HepG2 (cell line): ENCODE data around the gene DNM3. TPM values are rescaled to one million over a fixed set of nuclear protein-coding genes. Genes with fewer than 3 reads are reported as not detected.

Experiments
- ATAC-seq: fragments of 200-7000 bp; cut with Tn5 transposase; 3 replicates; pipeline ENCODE4 v1.9.1; 2020; ENCODE audit warnings: mild to moderate bottlenecking, moderate library complexity
- BruUV-seq: library from RNA; stranded (reverse); fragments of 400-500 nt; replicated peaks from 2 replicates; lab custom pipeline; 2021; lab: Mats Ljungman, UMichigan
- CTCF ChIA-PET: fragments of 300-600 bp; formaldehyde crosslinking; extraction: SDS; loops from one replicate; lab custom pipeline; 2021; ENCODE audit warnings: low total read pairs, inconsistent platforms, low intra/inter-chr PET ratio; lab: Yijun Ruan, JAX
- POLR2A ChIA-PET: fragments of 350-600 bp; sonication (Branson Sonifier 250); formaldehyde crosslinking; loops from one replicate; lab custom pipeline; 2020; ENCODE audit warnings: antibody characterized with exemption, inconsistent platforms; lab: Yijun Ruan, JAX
- DNase-seq: peaks from one replicate; pipeline ENCODE4 v3.0.0-alpha.2; 2015; ENCODE audit warnings: low spot score
- FAIRE-seq: peaks from 3 replicates; lab custom pipeline; 2011; peaks lifted over from hg19 to GRCh38; lab: Jason Lieb, UNC
- H2AFZ ChIP-seq: one replicate; pipeline ENCODE4 v1.6.1; 2011; ENCODE audit warnings: low read length, inconsistent platforms
- H3K27ac ChIP-seq: fragments of 300-600 bp; 3 replicates; pipeline ENCODE4 v1.8.0; 2011; ENCODE audit warnings: mixed run types, mild to moderate bottlenecking, mixed read lengths, low read length, inconsistent platforms; ENCODE audit not compliant: insufficient read depth; ENCODE audit errors: extremely low read length
- H3K27me3 ChIP-seq, 2 experiments: fragments of 200-600 bp in 1 of 2; 2 replicates in 1 of 2; 3 replicates in 1 of 2; pipeline versions ENCODE4 v1.6.0 to v1.8.0; 2011; ENCODE audit warnings: low read length in 2 of 2, mild to moderate bottlenecking in 2 of 2, moderate library complexity in 2 of 2, inconsistent platforms in 1 of 2; ENCODE audit not compliant: insufficient read depth in 2 of 2, control insufficient read depth in 1 of 2
- H3K36me3 ChIP-seq, 2 experiments: fragments of 200-600 bp in 1 of 2; replicated peaks in 1 of 2; 2 replicates in 1 of 2; 3 replicates in 1 of 2; pipeline versions ENCODE4 v1.5.1 to v1.8.0; 2011; ENCODE audit warnings: low read length in 2 of 2, inconsistent platforms in 1 of 2; ENCODE audit not compliant: insufficient read depth in 2 of 2, control insufficient read depth in 1 of 2
- H3K4me1 ChIP-seq: 2 replicates; pipeline ENCODE4 v1.5.1; 2012; ENCODE audit warnings: low read length, inconsistent platforms; ENCODE audit not compliant: insufficient read depth
- H3K4me2 ChIP-seq: 2 replicates; pipeline ENCODE4 v1.6.0; 2011; ENCODE audit warnings: low read depth, low read length, inconsistent platforms
- H3K4me3 ChIP-seq, 3 experiments: fragments of 200-600 bp in 1 of 3; sonication (generic), shearing (Covaris generic) in 1 of 3; replicated peaks in 1 of 3; 2 replicates each; pipeline ENCODE4 v1.5.1; 2011 to 2016; ENCODE audit warnings: low read length in 3 of 3, inconsistent platforms in 2 of 3, low read depth in 2 of 3, mild to moderate bottlenecking in 2 of 3, control low read depth in 1 of 3, mixed read lengths in 1 of 3; ENCODE audit not compliant: insufficient read depth in 1 of 3
- H3K79me2 ChIP-seq: one replicate; pipeline ENCODE4 v1.6.1; 2011; ENCODE audit warnings: low read length, inconsistent platforms; ENCODE audit not compliant: insufficient read depth
- H3K9ac ChIP-seq: 2 replicates; pipeline ENCODE4 v1.6.0; 2011; ENCODE audit warnings: mild to moderate bottlenecking, low read depth, low read length, inconsistent platforms; ENCODE audit not compliant: insufficient read depth
- H3K9me3 ChIP-seq: 2 replicates; pipeline ENCODE4 v1.5.1; 2012; ENCODE audit warnings: mild to moderate bottlenecking, low read length
- H4K20me1 ChIP-seq: 2 replicates; pipeline ENCODE4 v1.6.0; 2011; ENCODE audit warnings: inconsistent platforms, mild to moderate bottlenecking, low read length, moderate library complexity; ENCODE audit not compliant: insufficient read depth
- ARNTL ChIP-seq: sonication (generic); formaldehyde crosslinking; IDR thresholded peaks from 2 replicates; pipeline ENCODE4 v1.4.0; 2020; ENCODE audit warnings: mild to moderate bottlenecking, missing genetic modification reagents
- HNF4G ChIP-seq, 2 experiments: sonication (generic) in 1 of 2; formaldehyde crosslinking in 1 of 2; IDR thresholded peaks; 2 replicates each; pipeline versions ENCODE4 v1.4.0 to v1.6.1; 2011 to 2020; ENCODE audit warnings: borderline replicate concordance in 2 of 2, low read depth in 2 of 2, mild to moderate bottlenecking in 2 of 2, low read length in 1 of 2, missing genetic modification reagents in 1 of 2, moderate library complexity in 1 of 2
- KDM4B ChIP-seq: sonication (generic); formaldehyde crosslinking; IDR thresholded peaks from 2 replicates; pipeline ENCODE4 v1.4.0; 2020; ENCODE audit warnings: missing genetic modification reagents
- KLF12 ChIP-seq: sonication (generic); formaldehyde crosslinking; IDR thresholded peaks from 2 replicates; pipeline ENCODE4 v1.4.0; 2020; ENCODE audit warnings: missing genetic modification reagents, borderline replicate concordance
- NFKB2 ChIP-seq: sonication (generic); formaldehyde crosslinking; IDR thresholded peaks from 2 replicates; pipeline ENCODE4 v1.4.0; 2020; ENCODE audit warnings: missing genetic modification reagents, borderline replicate concordance
- PAF1 ChIP-seq: IDR thresholded peaks from 2 replicates; pipeline ENCODE4 v1.6.1; 2016; ENCODE audit warnings: missing genetic modification reagents, missing compliant biosample characterization
- PAX8 ChIP-seq: sonication (generic); formaldehyde crosslinking; IDR thresholded peaks from 2 replicates; pipeline ENCODE4 v1.8.0; 2022; ENCODE audit warnings: mild to moderate bottlenecking, missing genetic modification reagents, borderline replicate concordance
- PTBP1 ChIP-seq: fragments of 200-400 bp; formaldehyde crosslinking; IDR thresholded peaks from 2 replicates; pipeline ENCODE4 v1.6.1; 2018; ENCODE audit warnings: low read length, low read depth; ENCODE audit not compliant: poor library complexity, severe bottlenecking
- ZNF484 ChIP-seq: sonication (generic); formaldehyde crosslinking; IDR thresholded peaks from 2 replicates; pipeline ENCODE4 v1.5.1; 2020; ENCODE audit warnings: mild to moderate bottlenecking, low read depth, missing genetic modification reagents, borderline replicate concordance
- ZNF850 ChIP-seq: sonication (generic); formaldehyde crosslinking; conservative IDR thresholded peaks from 2 replicates; pipeline ENCODE4 v1.9.0; 2021; ENCODE audit warnings: mild to moderate bottlenecking, missing genetic modification reagents
- WGBS: methylation state at CpG from one replicate; pipeline ENCODE4 v1.1.6; 2017; ENCODE audit warnings: low lambda C conversion rate; 5-methylcytosine and 5-hydroxymethylcytosine counted together
- in situ Hi-C: cut with HindIII; loops from 2 replicates; pipeline ENCODE4 v1.10.0; 2017; ENCODE audit warnings: low pct_unique_long_range_greater_than_20kb; ENCODE audit not compliant: extremely low pct_ligation_motif_present
- intact Hi-C: fragments of 100-400 bp; cut with micrococcal nuclease; formaldehyde crosslinking; loops from one replicate; pipeline ENCODE4 v1.10.0; 2022; ENCODE audit not compliant: unreplicated experiment
- polyA plus RNA-seq, 8 experiments: library from polyadenylated mRNA; depleted of rRNA in 3 of 8; stranded (reverse) in 7 of 8; unstranded in 1 of 8; fragments of >200 nt; fragmentation: Illumina TruSeq in 4 of 8; extraction: Trizol in 4 of 8; gene quantifications; 2 replicates each; pipeline versions ENCODE4 v1.2.1 to v1.2.3, GENCODE V29; 2011 to 2016; ENCODE audit warnings: low read depth in 4 of 8, missing spikeins in 1 of 8, mixed read lengths in 1 of 8; ENCODE audit not compliant: insufficient read depth in 1 of 8
- total RNA-seq, 5 experiments: library from RNA; depleted of rRNA; stranded (reverse); fragments of >200 nt; fragmentation: Illumina TruSeq; extraction: Trizol; gene quantifications; 2 replicates each; pipeline ENCODE4 v1.2.3, GENCODE V29; 2016; ENCODE audit warnings: low read depth in 1 of 5
- TF ChIP-seq, protein P1 (sequence below): sonication (generic); formaldehyde crosslinking; IDR thresholded peaks from 2 replicates; pipeline ENCODE4 v1.4.0; 2020; ENCODE audit warnings: missing genetic modification reagents, mild to moderate bottlenecking, borderline replicate concordance
- TF ChIP-seq, protein P2 (sequence below): sonication (generic); formaldehyde crosslinking; IDR thresholded peaks from 2 replicates; pipeline ENCODE4 v1.5.0; 2020; ENCODE audit warnings: mild to moderate bottlenecking, missing genetic modification reagents, moderate library complexity
- TF ChIP-seq, protein P3 (sequence below): sonication (generic); formaldehyde crosslinking; IDR thresholded peaks from 2 replicates; pipeline ENCODE4 v1.5.0; 2020; ENCODE audit warnings: missing genetic modification reagents
- TF ChIP-seq, protein P4 (sequence below): sonication (generic); formaldehyde crosslinking; IDR thresholded peaks from 2 replicates; pipeline ENCODE4 v1.5.0; 2020; ENCODE audit warnings: missing genetic modification reagents

DNM3 gene
- total and polyA plus RNA-seq, 2 of the 13 experiments (the other 11 are each of a cell fraction or from before 2014, with no cell fraction given): 0.05 TPM; not detected in 1

DNA sequence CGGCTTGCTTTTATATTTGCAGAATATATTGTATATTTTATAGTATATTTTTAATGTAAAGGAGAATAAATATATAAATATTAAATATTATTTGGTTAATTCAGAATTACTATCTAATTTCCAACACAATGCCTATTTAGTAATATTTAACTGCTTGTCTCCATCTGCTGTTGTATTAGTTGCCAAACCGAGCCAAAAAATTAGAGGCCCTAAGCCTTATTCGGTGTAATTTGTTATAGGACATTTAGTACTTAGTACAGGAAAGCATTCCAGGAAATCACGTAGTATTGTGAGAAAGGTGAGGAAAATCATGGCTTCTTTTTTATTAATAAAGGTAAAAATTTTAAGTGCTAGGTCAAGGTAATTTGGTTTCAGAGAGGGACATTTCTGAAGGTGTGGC is 93.8 kb downstream of the DNM3 start (continued):
- TF ChIP-seq, protein P1, sequence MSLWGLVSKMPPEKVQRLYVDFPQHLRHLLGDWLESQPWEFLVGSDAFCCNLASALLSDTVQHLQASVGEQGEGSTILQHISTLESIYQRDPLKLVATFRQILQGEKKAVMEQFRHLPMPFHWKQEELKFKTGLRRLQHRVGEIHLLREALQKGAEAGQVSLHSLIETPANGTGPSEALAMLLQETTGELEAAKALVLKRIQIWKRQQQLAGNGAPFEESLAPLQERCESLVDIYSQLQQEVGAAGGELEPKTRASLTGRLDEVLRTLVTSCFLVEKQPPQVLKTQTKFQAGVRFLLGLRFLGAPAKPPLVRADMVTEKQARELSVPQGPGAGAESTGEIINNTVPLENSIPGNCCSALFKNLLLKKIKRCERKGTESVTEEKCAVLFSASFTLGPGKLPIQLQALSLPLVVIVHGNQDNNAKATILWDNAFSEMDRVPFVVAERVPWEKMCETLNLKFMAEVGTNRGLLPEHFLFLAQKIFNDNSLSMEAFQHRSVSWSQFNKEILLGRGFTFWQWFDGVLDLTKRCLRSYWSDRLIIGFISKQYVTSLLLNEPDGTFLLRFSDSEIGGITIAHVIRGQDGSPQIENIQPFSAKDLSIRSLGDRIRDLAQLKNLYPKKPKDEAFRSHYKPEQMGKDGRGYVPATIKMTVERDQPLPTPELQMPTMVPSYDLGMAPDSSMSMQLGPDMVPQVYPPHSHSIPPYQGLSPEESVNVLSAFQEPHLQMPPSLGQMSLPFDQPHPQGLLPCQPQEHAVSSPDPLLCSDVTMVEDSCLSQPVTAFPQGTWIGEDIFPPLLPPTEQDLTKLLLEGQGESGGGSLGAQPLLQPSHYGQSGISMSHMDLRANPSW (CRISPR knock-in tag): no peak

DNA sequence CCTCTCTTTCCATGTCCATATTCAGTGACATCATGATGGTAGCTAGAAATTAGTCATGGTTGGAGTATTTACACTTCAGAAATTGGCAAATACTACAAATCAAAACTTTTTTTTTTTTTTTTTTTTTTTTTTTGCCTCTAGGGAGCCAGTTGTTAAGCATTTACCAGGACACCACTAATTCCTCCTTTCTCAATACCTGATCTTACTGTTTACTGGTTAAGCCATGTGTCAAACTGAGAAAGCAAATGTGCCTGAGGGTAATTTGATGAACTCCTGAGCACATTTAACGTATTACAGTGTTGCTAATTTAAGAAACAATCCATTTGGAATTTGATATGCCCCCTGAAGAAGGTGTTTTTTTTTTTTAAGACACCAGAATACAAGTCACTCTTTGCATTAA is 94.4 kb downstream of the DNM3 start:
- DNase-seq (no peak), FAIRE-seq (no peak), ATAC-seq (no peak)
- intact Hi-C loops: no loop called here
- no peak overlapping the region for H3K9ac ChIP-seq
- TF ChIP-seq ZNF850 (no peak), ZNF484 (no peak), HNF4G (IDR thresholded peaks at IDR 0.05; ENCODE audit: borderline replicate concordance, low read depth, low read length) (no peak), HNF4G (CRISPR knock-in tag; IDR thresholded peaks at IDR 0.05; ENCODE audit: borderline replicate concordance, low read depth) (no peak), ARNTL (CRISPR knock-in tag) (no peak), KLF12 (CRISPR knock-in tag) (no peak), PTBP1 (no peak), PAX8 (CRISPR knock-in tag) (no peak), KDM4B (CRISPR knock-in tag) (no peak), NFKB2 (CRISPR knock-in tag) (no peak), PAF1 (CRISPR knock-in tag) (no peak)
- TF ChIP-seq, protein P2, sequence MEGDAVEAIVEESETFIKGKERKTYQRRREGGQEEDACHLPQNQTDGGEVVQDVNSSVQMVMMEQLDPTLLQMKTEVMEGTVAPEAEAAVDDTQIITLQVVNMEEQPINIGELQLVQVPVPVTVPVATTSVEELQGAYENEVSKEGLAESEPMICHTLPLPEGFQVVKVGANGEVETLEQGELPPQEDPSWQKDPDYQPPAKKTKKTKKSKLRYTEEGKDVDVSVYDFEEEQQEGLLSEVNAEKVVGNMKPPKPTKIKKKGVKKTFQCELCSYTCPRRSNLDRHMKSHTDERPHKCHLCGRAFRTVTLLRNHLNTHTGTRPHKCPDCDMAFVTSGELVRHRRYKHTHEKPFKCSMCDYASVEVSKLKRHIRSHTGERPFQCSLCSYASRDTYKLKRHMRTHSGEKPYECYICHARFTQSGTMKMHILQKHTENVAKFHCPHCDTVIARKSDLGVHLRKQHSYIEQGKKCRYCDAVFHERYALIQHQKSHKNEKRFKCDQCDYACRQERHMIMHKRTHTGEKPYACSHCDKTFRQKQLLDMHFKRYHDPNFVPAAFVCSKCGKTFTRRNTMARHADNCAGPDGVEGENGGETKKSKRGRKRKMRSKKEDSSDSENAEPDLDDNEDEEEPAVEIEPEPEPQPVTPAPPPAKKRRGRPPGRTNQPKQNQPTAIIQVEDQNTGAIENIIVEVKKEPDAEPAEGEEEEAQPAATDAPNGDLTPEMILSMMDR: no peak
- TF ChIP-seq, protein P3, sequence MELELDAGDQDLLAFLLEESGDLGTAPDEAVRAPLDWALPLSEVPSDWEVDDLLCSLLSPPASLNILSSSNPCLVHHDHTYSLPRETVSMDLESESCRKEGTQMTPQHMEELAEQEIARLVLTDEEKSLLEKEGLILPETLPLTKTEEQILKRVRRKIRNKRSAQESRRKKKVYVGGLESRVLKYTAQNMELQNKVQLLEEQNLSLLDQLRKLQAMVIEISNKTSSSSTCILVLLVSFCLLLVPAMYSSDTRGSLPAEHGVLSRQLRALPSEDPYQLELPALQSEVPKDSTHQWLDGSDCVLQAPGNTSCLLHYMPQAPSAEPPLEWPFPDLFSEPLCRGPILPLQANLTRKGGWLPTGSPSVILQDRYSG (CRISPR knock-in tag): no peak
- TF ChIP-seq, protein P4, sequence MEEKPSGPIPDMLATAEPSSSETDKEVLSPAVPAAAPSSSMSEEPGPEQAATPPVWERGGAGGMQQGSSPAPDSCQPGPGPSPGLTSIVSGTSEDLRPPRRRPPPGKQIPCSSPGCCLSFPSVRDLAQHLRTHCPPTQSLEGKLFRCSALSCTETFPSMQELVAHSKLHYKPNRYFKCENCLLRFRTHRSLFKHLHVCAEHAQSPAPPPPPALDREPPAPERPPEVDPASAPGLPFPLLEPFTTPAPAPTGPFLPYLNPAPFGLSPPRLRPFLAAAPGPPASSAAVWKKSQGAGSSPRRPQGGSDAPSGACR (CRISPR knock-in tag): no peak
- no peaks in the 10 kb centered on the region for H3K36me3 ChIP-seq
- no peaks in the 10 kb centered on the region; a peak in 1 of 5 replicates for H3K27me3 ChIP-seq
- H3K27ac ChIP-seq: no peak overlapping the region
- 0% methylated on average over 1 of the region's 1 CpG for WGBS
- BruUV-seq: no TSS peak
- ChIA-PET CTCF (no interaction called here), POLR2A (no interaction called here)
- H3K9me3 ChIP-seq: no peaks in the 10 kb centered on the region
- no peaks in the 10 kb centered on the region for H3K4me1 ChIP-seq
- no peaks in the 10 kb centered on the region for H4K20me1 ChIP-seq
- H3K4me3 ChIP-seq: no peak overlapping the region
- no peak overlapping the region for H3K4me2 ChIP-seq
- H2AFZ ChIP-seq: no peak overlapping the region
- in situ Hi-C loops: no loop called here
- no peaks in the 10 kb centered on the region for H3K79me2 ChIP-seq
